Endodermal cell (in vitro differentiated cells): ENCODE results near the gene FGR. TPM values are rescaled to one million over a fixed set of nuclear protein-coding genes. Genes with fewer than 3 reads are reported as not detected.

Source experiments
- DNase-seq: peaks from one replicate; pipeline ENCODE4 v3.0.0-alpha.2; 2017
- H3K27ac ChIP-seq: 2 replicates; pipeline ENCODE4 v1.5.1; 2013; ENCODE audit warnings: mild to moderate bottlenecking, low read depth, low read length, moderate library complexity
- H3K27me3 ChIP-seq: 2 replicates; pipeline ENCODE4 v1.6.1; 2013; ENCODE audit warnings: mild to moderate bottlenecking, low read length, moderate library complexity; ENCODE audit not compliant: insufficient read depth, control insufficient read depth, poor library complexity, severe bottlenecking
- H3K36me3 ChIP-seq: 2 replicates; pipeline ENCODE4 v1.7.0; 2013; ENCODE audit warnings: mild to moderate bottlenecking, low read length, moderate library complexity; ENCODE audit not compliant: control insufficient read depth, insufficient read depth
- H3K4me1 ChIP-seq: one replicate; pipeline ENCODE4 v1.7.0; 2013; ENCODE audit warnings: low read length; ENCODE audit not compliant: control insufficient read depth, insufficient read depth
- H3K4me3 ChIP-seq: 2 replicates; pipeline ENCODE4 v1.5.1; 2013; ENCODE audit warnings: mild to moderate bottlenecking, low read length, moderate library complexity
- H3K9ac ChIP-seq: 2 replicates; pipeline ENCODE4 v1.6.1; 2013; ENCODE audit warnings: mild to moderate bottlenecking, low read length, moderate library complexity; ENCODE audit not compliant: poor library complexity, severe bottlenecking; ENCODE audit errors: extremely low read depth
- H3K9me3 ChIP-seq: 2 replicates; pipeline ENCODE4 v1.6.1; 2013; ENCODE audit warnings: mild to moderate bottlenecking, low read length, moderate library complexity; ENCODE audit not compliant: control insufficient read depth
- H3K27ac Mint-ChIP-seq: 2 replicates; pipeline ENCODE4 v1.8.0; 2020; ENCODE audit warnings: mixed read lengths
- H3K27me3 Mint-ChIP-seq: 2 replicates; pipeline ENCODE4 v1.8.0; 2021; ENCODE audit warnings: mild to moderate bottlenecking, mixed read lengths; ENCODE audit not compliant: insufficient read depth
- H3K36me3 Mint-ChIP-seq: 2 replicates; pipeline ENCODE4 v1.8.0; 2020; ENCODE audit warnings: low read depth, mixed read lengths
- H3K4me1 Mint-ChIP-seq: 2 replicates; pipeline ENCODE4 v1.8.0; 2020; ENCODE audit warnings: mixed read lengths
- H3K4me3 Mint-ChIP-seq: 2 replicates; pipeline ENCODE4 v1.8.0; 2020; ENCODE audit warnings: mild to moderate bottlenecking, moderate library complexity, mixed read lengths
- H3K9me3 Mint-ChIP-seq: 2 replicates; pipeline ENCODE4 v1.8.0; 2020; ENCODE audit warnings: mild to moderate bottlenecking, mixed read lengths
- CTCF ChIP-seq: fragments of 200-600 bp; sonication (generic); conservative IDR thresholded peaks from 2 replicates; pipeline ENCODE4 v1.5.0; 2021; ENCODE audit warnings: antibody characterized with exemption, mild to moderate bottlenecking
- WGBS, 2 experiments: methylation state at CpG; one replicate each; pipeline versions ENCODE4 v1.1.5 to v1.1.7; 2013; ENCODE audit warnings: missing lambda C conversion rate in 2 of 2, mixed read lengths in 1 of 2; ENCODE audit not compliant: insufficient coverage in 1 of 2, insufficient read length in 1 of 2; 5-methylcytosine and 5-hydroxymethylcytosine counted together
- total RNA-seq, 2 donors: library from RNA; stranded (reverse); fragmentation: NEBNext Ultra II Directional in 1 of 2; extraction: Animal tissue kit (Norgen Biotek cat#: 25700) in 1 of 2; gene quantifications; 2 replicates in 1 of 2; 3 replicates in 1 of 2; pipeline ENCODE4 v1.2.1, GENCODE V29; 2021

The FGR gene
- total RNA-seq, 2 donors from 2014 or later = not detected

- H3K27ac Mint-ChIP-seq = peak overlapping the region; percentile 92
- 46 to 67% methylated on average over 1 to 14 of the region's 14 CpGs for WGBS, 2 experiments
Measured at GRCh38 chr1:27569506-27570291, 65.3 kb downstream of the FGR start.

GRCh38 chr1:27569088-27569460 lies 65.9 kb downstream of the FGR start:
- Histone ChIP-seq H3K27ac (no peak overlapping the region), H3K36me3 (no peaks in the 10 kb centered on the region), H3K9ac (no peak overlapping the region), H3K4me3 (no peak overlapping the region), H3K27me3 (no peaks in the 10 kb centered on the region), H3K9me3 (no peaks in the 10 kb centered on the region), H3K4me1 (peaks cover 66% of the 10 kb centered on the region)
- H3K9me3 Mint-ChIP-seq = no peaks in the 10 kb centered on the region
- WGBS, 2 experiments = 94% methylated on average over 2 to 3 of the region's 3 CpGs
- no peak for DNase-seq
- peak overlapping the region; percentile 40 for H3K4me3 Mint-ChIP-seq
- no peaks in the 10 kb centered on the region for H3K27me3 Mint-ChIP-seq
- H3K36me3 Mint-ChIP-seq = no peaks in the 10 kb centered on the region
- H3K27ac Mint-ChIP-seq = peak overlapping the region; percentile 92
- no peak for TF ChIP-seq CTCF
- H3K4me1 Mint-ChIP-seq = peaks cover 78% of the 10 kb centered on the region

More at GRCh38 chr1:27569506-27570291, 65.3 kb downstream of the FGR start:
- Mint-ChIP-seq H3K36me3 (no peaks in the 10 kb centered on the region), H3K4me3 (peak overlapping the region; percentile 40), H3K4me1 (peaks cover 78% of the 10 kb centered on the region), H3K27me3 (no peaks in the 10 kb centered on the region), H3K9me3 (no peaks in the 10 kb centered on the region)
- TF ChIP-seq CTCF = no peak
- Histone ChIP-seq H3K4me3 (no peak overlapping the region), H3K9ac (no peak overlapping the region), H3K4me1 (peaks cover 64% of the 10 kb centered on the region), H3K27ac (peak overlapping the region; percentile 50), H3K36me3 (no peaks in the 10 kb centered on the region), H3K9me3 (no peaks in the 10 kb centered on the region), H3K27me3 (no peaks in the 10 kb centered on the region)
- peak; percentile 80 for DNase-seq

- Histone ChIP-seq H3K36me3 (no peaks in the 10 kb centered on the region), H3K27ac (peak overlapping the region; percentile 92), H3K9ac (peak overlapping the region; percentile 33), H3K27me3 (no peaks in the 10 kb centered on the region), H3K4me1 (peaks cover 66% of the 10 kb centered on the region), H3K4me3 (peak overlapping the region; percentile 53), H3K9me3 (no peaks in the 10 kb centered on the region)
- H3K27me3 Mint-ChIP-seq = no peaks in the 10 kb centered on the region
- H3K36me3 Mint-ChIP-seq = no peaks in the 10 kb centered on the region
- peak overlapping the region; percentile 37 for H3K4me3 Mint-ChIP-seq
- DNase-seq = peak; percentile 98
- peak; percentile 96 for TF ChIP-seq CTCF
- WGBS, 2 experiments = 13 to 16% methylated on average over 28 to 65 of the region's 65 CpGs
- peak overlapping the region; percentile 67 for H3K27ac Mint-ChIP-seq
- H3K4me1 Mint-ChIP-seq = peaks cover 78% of the 10 kb centered on the region
- no peaks in the 10 kb centered on the region for H3K9me3 Mint-ChIP-seq
Measured at GRCh38 chr1:27568300-27569087, 66.5 kb downstream of the FGR start.
